Measurements from ENCODE around the gene GLUL. TPM values are rescaled to one million over a fixed set of nuclear protein-coding genes. Genes with fewer than 3 reads are reported as not detected.

GLUL gene
- total RNA-seq, 1 donor from 2014 or later = 545 TPM

- H3K4me1 Mint-ChIP-seq (ENCODE audit: unreplicated experiment) = no peaks in the 10 kb centered on the region
Observed at GRCh38 chr1:182366596-182366995, 25.0 kb downstream of the GLUL start.

GRCh38 chr1:182359645-182360044 lies 31.9 kb downstream of the GLUL start:
- TF ChIP-seq CTCF (conservative IDR thresholded peaks at IDR 0.05) = no peak
- no peaks in the 10 kb centered on the region for H3K9me3 Mint-ChIP-seq
- no peaks in the 10 kb centered on the region for H3K27me3 Mint-ChIP-seq
- peaks cover 9% of the 10 kb centered on the region for H3K4me1 Mint-ChIP-seq (ENCODE audit: unreplicated experiment)
- H3K36me3 Mint-ChIP-seq = no peaks in the 10 kb centered on the region
- no peak overlapping the region for H3K27ac Mint-ChIP-seq
- H3K4me3 Mint-ChIP-seq = no peak overlapping the region
- DNase-seq (ENCODE audit: extremely low spot score, unreplicated experiment) = no peak

More at GRCh38 chr1:182366596-182366995, 25.0 kb downstream of the GLUL start:
- H3K9me3 Mint-ChIP-seq = no peaks in the 10 kb centered on the region
- no peak overlapping the region for H3K4me3 Mint-ChIP-seq
- no peak overlapping the region for H3K27ac Mint-ChIP-seq
- TF ChIP-seq CTCF (conservative IDR thresholded peaks at IDR 0.05) = no peak
- peaks cover 8% of the 10 kb centered on the region for H3K27me3 Mint-ChIP-seq
- H3K36me3 Mint-ChIP-seq = no peaks in the 10 kb centered on the region
- DNase-seq (ENCODE audit: extremely low spot score, unreplicated experiment) = no peak

- Mint-ChIP-seq H3K27ac (no peak overlapping the region), H3K4me1 (ENCODE audit: unreplicated experiment) (peaks cover 9% of the 10 kb centered on the region), H3K9me3 (no peaks in the 10 kb centered on the region), H3K27me3 (no peaks in the 10 kb centered on the region), H3K4me3 (no peak overlapping the region), H3K36me3 (no peaks in the 10 kb centered on the region)
- no peak for DNase-seq (ENCODE audit: extremely low spot score, unreplicated experiment)
- TF ChIP-seq CTCF (conservative IDR thresholded peaks at IDR 0.05) = no peak
Observed at GRCh38 chr1:182357913-182358312, 33.7 kb downstream of the GLUL start.

GRCh38 chr1:182357171-182357570 lies 34.4 kb downstream of the GLUL start:
- Mint-ChIP-seq H3K36me3 (no peaks in the 10 kb centered on the region), H3K27me3 (no peaks in the 10 kb centered on the region), H3K4me1 (ENCODE audit: unreplicated experiment) (peaks cover 9% of the 10 kb centered on the region), H3K4me3 (no peak overlapping the region), H3K27ac (no peak overlapping the region), H3K9me3 (no peaks in the 10 kb centered on the region)
- TF ChIP-seq CTCF (conservative IDR thresholded peaks at IDR 0.05) = no peak
- no peak for DNase-seq (ENCODE audit: extremely low spot score, unreplicated experiment)

- Mint-ChIP-seq H3K27ac (no peak overlapping the region), H3K36me3 (no peaks in the 10 kb centered on the region), H3K4me3 (no peak overlapping the region), H3K4me1 (ENCODE audit: unreplicated experiment) (peaks cover 9% of the 10 kb centered on the region), H3K27me3 (no peaks in the 10 kb centered on the region), H3K9me3 (no peaks in the 10 kb centered on the region)
- no peak for TF ChIP-seq CTCF (conservative IDR thresholded peaks at IDR 0.05)
- no peak for DNase-seq (ENCODE audit: extremely low spot score, unreplicated experiment)
Observed at GRCh38 chr1:182355723-182356098, 35.9 kb downstream of the GLUL start.

- H3K9me3 Mint-ChIP-seq = no peaks in the 10 kb centered on the region
- no peaks in the 10 kb centered on the region for H3K4me1 Mint-ChIP-seq (ENCODE audit: unreplicated experiment)
- no peak overlapping the region for H3K27ac Mint-ChIP-seq
- H3K27me3 Mint-ChIP-seq = no peaks in the 10 kb centered on the region
- no peak for DNase-seq (ENCODE audit: extremely low spot score, unreplicated experiment)
- TF ChIP-seq CTCF (conservative IDR thresholded peaks at IDR 0.05) = no peak
- H3K4me3 Mint-ChIP-seq = no peak overlapping the region
- H3K36me3 Mint-ChIP-seq = no peaks in the 10 kb centered on the region
Observed at GRCh38 chr1:182351790-182352364, 39.7 kb downstream of the GLUL start.

Measured in type B pancreatic cell (in vitro differentiated cells).